Measurements from ENCODE around the gene AGPAT2. TPM values are rescaled to one million over a fixed set of nuclear protein-coding genes. Genes with fewer than 3 reads are reported as not detected.

AGPAT2 gene
- total RNA-seq, 1 experiment from 2014 or later: 124 TPM

- no peak for TF ChIP-seq EZH2 (IDR thresholded peaks at IDR 0.05; ENCODE audit: low read depth)
- no peak for TF ChIP-seq CTCF (conservative IDR thresholded peaks at IDR 0.05)
- H3K36me3 ChIP-seq (ENCODE audit: low read depth): peaks cover 34% of the 10 kb centered on the region
- ChIA-PET CTCF (interaction anchor here (0.5 kb wide), 1 partner anchor 163 kb away, joined by 3 read pairs; the partner anchor contains the start of gene TRAF2), POLR2A (ENCODE audit: unreplicated experiment) (interaction anchor here (0.6 kb wide), 1 partner anchor 12 kb away, joined by 3 read pairs; no protein-coding TSS in a partner anchor)
- H3K27ac ChIP-seq: no peak overlapping the region
- peaks cover 73% of the 10 kb centered on the region for H3F3A ChIP-seq (ENCODE audit: insufficient read depth, low read depth)
- H3K9me3 ChIP-seq (ENCODE audit: insufficient read depth, low read depth): no peaks in the 10 kb centered on the region
- no peaks in the 10 kb centered on the region for H3K27me3 ChIP-seq (ENCODE audit: insufficient read depth, low read depth)
- no peaks in the 10 kb centered on the region for H3K9me2 ChIP-seq (ENCODE audit: insufficient read depth)
- no TSS peak for BruUV-seq (replicated peaks)
- peaks cover 40% of the 10 kb centered on the region for H3K79me2 ChIP-seq (ENCODE audit: low read depth)
- DNase-seq: no peak
- H3K4me3 ChIP-seq: no peak overlapping the region
- no peak overlapping the region for H2AFZ ChIP-seq
- intact Hi-C loops (cut with micrococcal nuclease; ENCODE audit: unreplicated experiment): loop anchor here (10.0 kb wide), 1 partner anchor 49 kb away; no protein-coding TSS in a partner anchor
- peaks cover 20% of the 10 kb centered on the region for H3K4me1 ChIP-seq (replicated peaks; ENCODE audit: insufficient read depth)
- peaks cover 72% of the 10 kb centered on the region for H4K20me1 ChIP-seq (ENCODE audit: insufficient read depth)
- no peak overlapping the region for H3K4me2 ChIP-seq
Measured at GRCh38 chr9:136723362-136723976, 36.2 kb upstream of the AGPAT2 start.

GRCh38 chr9:136722969-136723356 is 35.7 kb upstream of the AGPAT2 start:
- H3K27ac ChIP-seq: no peak overlapping the region
- no peaks in the 10 kb centered on the region for H3K9me3 ChIP-seq (ENCODE audit: insufficient read depth, low read depth)
- H3K4me2 ChIP-seq: no peak overlapping the region
- peaks cover 34% of the 10 kb centered on the region for H3K36me3 ChIP-seq (ENCODE audit: low read depth)
- ChIA-PET CTCF (interaction anchor here (0.6 kb wide), 1 partner anchor 97 kb away, joined by 6 read pairs; no protein-coding TSS in a partner anchor), POLR2A (ENCODE audit: unreplicated experiment) (interaction anchor here (0.6 to 0.7 kb wide), 2 partner anchors 13 to 269 kb away, joined by 3 read pairs; partner anchors contain the start of gene PAXX)
- intact Hi-C loops (cut with micrococcal nuclease; ENCODE audit: unreplicated experiment): loop anchor here (10.0 kb wide), 1 partner anchor 48 kb away; no protein-coding TSS in a partner anchor
- no peak overlapping the region for H2AFZ ChIP-seq
- peaks cover 20% of the 10 kb centered on the region for H3K4me1 ChIP-seq (replicated peaks; ENCODE audit: insufficient read depth)
- no peak for DNase-seq
- peaks cover 73% of the 10 kb centered on the region for H3F3A ChIP-seq (ENCODE audit: insufficient read depth, low read depth)
- H3K9me2 ChIP-seq (ENCODE audit: insufficient read depth): no peaks in the 10 kb centered on the region
- peaks cover 38% of the 10 kb centered on the region for H3K79me2 ChIP-seq (ENCODE audit: low read depth)
- no TSS peak for BruUV-seq (replicated peaks)
- H3K27me3 ChIP-seq (ENCODE audit: insufficient read depth, low read depth): no peaks in the 10 kb centered on the region
- no peak overlapping the region for H3K4me3 ChIP-seq
- TF ChIP-seq EZH2 (IDR thresholded peaks at IDR 0.05; ENCODE audit: low read depth): no peak
- TF ChIP-seq CTCF (conservative IDR thresholded peaks at IDR 0.05): no peak
- H4K20me1 ChIP-seq (ENCODE audit: insufficient read depth): peaks cover 72% of the 10 kb centered on the region

- BruUV-seq (replicated peaks): no TSS peak
- intact Hi-C loops (cut with micrococcal nuclease; ENCODE audit: unreplicated experiment): loop anchor here (10.0 kb wide), 1 partner anchor 48 kb away; no protein-coding TSS in a partner anchor
- Histone ChIP-seq H3K4me3 (no peak overlapping the region), H3K4me1 (replicated peaks; ENCODE audit: insufficient read depth) (peaks cover 20% of the 10 kb centered on the region), H3K4me2 (no peak overlapping the region), H3K9me2 (ENCODE audit: insufficient read depth) (no peaks in the 10 kb centered on the region), H2AFZ (no peak overlapping the region), H3K79me2 (ENCODE audit: low read depth) (peaks cover 32% of the 10 kb centered on the region), H3K9me3 (ENCODE audit: insufficient read depth, low read depth) (no peaks in the 10 kb centered on the region), H3F3A (ENCODE audit: insufficient read depth, low read depth) (peaks cover 70% of the 10 kb centered on the region), H4K20me1 (ENCODE audit: insufficient read depth) (peaks cover 70% of the 10 kb centered on the region), H3K27me3 (ENCODE audit: insufficient read depth, low read depth) (no peaks in the 10 kb centered on the region), H3K36me3 (ENCODE audit: low read depth) (peaks cover 34% of the 10 kb centered on the region), H3K27ac (no peak overlapping the region)
- ChIA-PET POLR2A (ENCODE audit: unreplicated experiment) (interaction anchor here (0.7 kb wide), 1 partner anchor 270 kb away, joined by 3 read pairs; the partner anchor contains the start of gene PAXX), CTCF (interaction anchor here (0.6 kb wide), 1 partner anchor 98 kb away, joined by 6 read pairs; no protein-coding TSS in a partner anchor)
- TF ChIP-seq EZH2 (IDR thresholded peaks at IDR 0.05; ENCODE audit: low read depth): no peak
- TF ChIP-seq CTCF (conservative IDR thresholded peaks at IDR 0.05): no peak
- no peak for DNase-seq
Measured at GRCh38 chr9:136722093-136722968, 35.1 kb upstream of the AGPAT2 start.
